AG09309 (cell line): ENCODE results near the gene FGFR2.
"Not testable (repeated sequence)": the region's sequence is repeated elsewhere in the genome, so short reads cannot be mapped to it uniquely, and the experiment has no call there.

ENCODE experiments used
- DNase-seq: peaks from one replicate; pipeline ENCODE4 v3.0.0-alpha.2; 2010; ENCODE audit warnings: low read depth
- H3K4me3 ChIP-seq: 2 replicates; pipeline ENCODE4 v1.5.1; 2011; ENCODE audit warnings: mild to moderate bottlenecking, low read depth, low read length, moderate library complexity; ENCODE audit not compliant: control insufficient read depth
- CTCF ChIP-seq: IDR thresholded peaks from 2 replicates; pipeline ENCODE4 v1.5.1; 2011; ENCODE audit warnings: mild to moderate bottlenecking, low read depth, low read length, inconsistent platforms; ENCODE audit not compliant: insufficient read depth, control insufficient read depth; ENCODE audit errors: missing control alignments

FGFR2 gene

GRCh38 chr10:121521794-121522556, 76.3 kb downstream of the FGFR2 start:
- no peak for DNase-seq
- TF ChIP-seq CTCF, result no peak
- H3K4me3 ChIP-seq, result no peak overlapping the region

- DNase-seq, H3K4me3 ChIP-seq: not testable (repeated sequence)
Observed at GRCh38 chr10:121520526-121520925, 77.7 kb downstream of the FGFR2 start.

GRCh38 chr10:121519901-121520493, 78.2 kb downstream of the FGFR2 start:
- H3K4me3 ChIP-seq, result no peak overlapping the region

GRCh38 chr10:121519411-121519810, 78.8 kb downstream of the FGFR2 start:
- DNase-seq, result no peak
- no peak for TF ChIP-seq CTCF

More at GRCh38 chr10:121519901-121520493, 78.2 kb downstream of the FGFR2 start:
- DNase-seq, result no peak
- TF ChIP-seq CTCF, result no peak

GRCh38 chr10:121518333-121518732, 79.9 kb downstream of the FGFR2 start:
- DNase-seq, result no peak
- no peak for TF ChIP-seq CTCF
- H3K4me3 ChIP-seq, result no peak overlapping the region

More at GRCh38 chr10:121519411-121519810, 78.8 kb downstream of the FGFR2 start:
- H3K4me3 ChIP-seq, result no peak overlapping the region

- H3K4me3 ChIP-seq, result no peak overlapping the region
Observed at GRCh38 chr10:121516093-121516865, 82.0 kb downstream of the FGFR2 start.

More at GRCh38 chr10:121516093-121516865, 82.0 kb downstream of the FGFR2 start:
- DNase-seq, result no peak
- TF ChIP-seq CTCF, result no peak
